ENCODE data around the gene STX2. TPM values are rescaled to one million over a fixed set of nuclear protein-coding genes. Genes with fewer than 3 reads are reported as not detected.

STX2 gene
- total RNA-seq, 2 experiments from 2014 or later = 13.4 to 14.1 TPM

DNA sequence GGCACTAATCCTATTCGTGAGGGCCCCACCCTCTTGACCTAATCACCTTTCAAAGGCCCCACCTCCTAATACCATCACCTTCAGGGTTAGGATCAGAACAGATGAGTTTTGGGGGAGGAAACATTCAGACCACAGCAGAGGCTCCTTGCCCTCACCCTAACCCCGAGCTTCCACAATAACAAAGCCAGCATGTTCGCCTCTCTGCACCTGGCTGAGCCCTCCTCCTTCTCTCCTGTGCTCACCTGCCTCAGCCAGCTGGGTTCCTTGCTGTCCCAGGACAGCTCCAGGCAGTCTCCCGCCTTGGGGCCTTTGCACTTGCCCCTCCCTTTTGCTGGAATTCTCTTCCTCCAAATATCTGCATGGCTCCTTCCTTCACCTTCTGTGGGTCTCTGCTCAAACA, 23.1 kb upstream of the STX2 start:
- H3K4me1 Mint-ChIP-seq (ENCODE audit: low read depth) = peaks cover 9% of the 10 kb centered on the region

GRCh38 chr12:130860311-130860710, 21.3 kb upstream of the STX2 start:
- CTCF ChIA-PET = no interaction called here
- H3K4me3 ChIP-seq (ENCODE audit: low read length) = no peak overlapping the region
- H3K9me3 ChIP-seq (ENCODE audit: control insufficient read depth in 1 of 2, insufficient read depth in 1 of 2, low read length in 2 of 2) = peaks cover 5 to 12% of the 10 kb centered on the region in 2 experiments
- no peak overlapping the region for H3K27ac ChIP-seq (ENCODE audit: low read depth in 1 of 2, low read length in 2 of 2)
- no peak overlapping the region for H3K27ac Mint-ChIP-seq
- no peaks in the 10 kb centered on the region for H3K27me3 ChIP-seq (ENCODE audit: control insufficient read depth in 1 of 2, insufficient read depth in 2 of 2, low read length in 2 of 2)
- no peaks in the 10 kb centered on the region for H3K27me3 Mint-ChIP-seq
- TF ChIP-seq CTCF (IDR thresholded peaks at IDR 0.05) = no peak
- POLR2A ChIA-PET = no interaction called here
- peaks cover 5% of the 10 kb centered on the region for H3K9me3 Mint-ChIP-seq
- no peak for ATAC-seq (ENCODE audit: poor library complexity)
- no peaks in the 10 kb centered on the region for H3K36me3 Mint-ChIP-seq (ENCODE audit: low read depth)
- no peaks in the 10 kb centered on the region for H3K36me3 ChIP-seq (ENCODE audit: insufficient read depth, low read length)
- no peak for DNase-seq
- intact Hi-C loops (cut with DNase I, micrococcal nuclease) = no loop called here
- H3K4me3 Mint-ChIP-seq = no peak overlapping the region
- no peaks in the 10 kb centered on the region for H3K4me1 ChIP-seq (ENCODE audit: insufficient read depth, low read length)
- no peaks in the 10 kb centered on the region for H3K4me1 Mint-ChIP-seq (ENCODE audit: low read depth)

More for the DNA sequence above, 23.1 kb upstream of the STX2 start:
- intact Hi-C loops (cut with DNase I, micrococcal nuclease) = no loop called here
- Mint-ChIP-seq H3K9me3 (peaks cover under 1% of the 10 kb centered on the region), H3K36me3 (ENCODE audit: low read depth) (no peaks in the 10 kb centered on the region), H3K4me3 (no peak overlapping the region), H3K27ac (no peak overlapping the region), H3K27me3 (no peaks in the 10 kb centered on the region)
- DNase-seq (no peak), ATAC-seq (ENCODE audit: poor library complexity) (no peak)
- CTCF ChIA-PET = no interaction called here
- H3K27me3 ChIP-seq (ENCODE audit: control insufficient read depth in 1 of 2, insufficient read depth in 2 of 2, low read length in 2 of 2) = no peaks in the 10 kb centered on the region
- POLR2A ChIA-PET = no interaction called here
- peaks cover under 1% of the 10 kb centered on the region for H3K4me1 ChIP-seq (ENCODE audit: insufficient read depth, low read length)
- H3K27ac ChIP-seq (ENCODE audit: low read depth in 1 of 2, low read length in 2 of 2) = no peak overlapping the region
- TF ChIP-seq CTCF (IDR thresholded peaks at IDR 0.05) = no peak
- H3K36me3 ChIP-seq (ENCODE audit: insufficient read depth, low read length) = no peaks in the 10 kb centered on the region
- peaks cover 5 to 9% of the 10 kb centered on the region in 2 experiments for H3K9me3 ChIP-seq (ENCODE audit: control insufficient read depth in 1 of 2, insufficient read depth in 1 of 2, low read length in 2 of 2)
- no peak overlapping the region for H3K4me3 ChIP-seq (ENCODE audit: low read length)

GRCh38 chr12:130859161-130859560, 20.1 kb upstream of the STX2 start:
- intact Hi-C loops (cut with DNase I, micrococcal nuclease) = no loop called here
- DNase-seq = no peak

More at GRCh38 chr12:130859161-130859560, 20.1 kb upstream of the STX2 start:
- Histone ChIP-seq H3K9me3 (ENCODE audit: control insufficient read depth in 1 of 2, insufficient read depth in 1 of 2, low read length in 2 of 2) (peaks cover 5 to 12% of the 10 kb centered on the region in 2 experiments), H3K36me3 (ENCODE audit: insufficient read depth, low read length) (no peaks in the 10 kb centered on the region), H3K27me3 (ENCODE audit: control insufficient read depth in 1 of 2, insufficient read depth in 2 of 2, low read length in 2 of 2) (no peaks in the 10 kb centered on the region), H3K4me1 (ENCODE audit: insufficient read depth, low read length) (no peaks in the 10 kb centered on the region), H3K27ac (ENCODE audit: low read depth in 1 of 2, low read length in 2 of 2) (no peak overlapping the region), H3K4me3 (ENCODE audit: low read length) (no peak overlapping the region)
- H3K4me3 Mint-ChIP-seq = no peak overlapping the region
- no peak for TF ChIP-seq CTCF (IDR thresholded peaks at IDR 0.05)
- POLR2A ChIA-PET = no interaction called here
- no peaks in the 10 kb centered on the region for H3K27me3 Mint-ChIP-seq
- no peak overlapping the region for H3K27ac Mint-ChIP-seq
- no peaks in the 10 kb centered on the region for H3K4me1 Mint-ChIP-seq (ENCODE audit: low read depth)
- H3K36me3 Mint-ChIP-seq (ENCODE audit: low read depth) = no peaks in the 10 kb centered on the region
- CTCF ChIA-PET = no interaction called here
- peaks cover 5% of the 10 kb centered on the region for H3K9me3 Mint-ChIP-seq
- no peak for ATAC-seq (ENCODE audit: poor library complexity)
